KOPT-K1 (cell line): ENCODE measurements around the gene ST7.

Source experiments
- H3K27ac ChIP-seq: fragments of 200-600 bp; sonication (generic); 2 replicates; pipeline ENCODE4 v1.5.1; 2016; ENCODE audit warnings: antibody characterized with exemption, mild to moderate bottlenecking, low read depth, low read length; ENCODE audit not compliant: poor library complexity, severe bottlenecking
- H3K36me3 ChIP-seq: fragments of 200-600 bp; sonication (generic); 2 replicates; pipeline ENCODE4 v1.5.1; 2017; ENCODE audit warnings: antibody characterized with exemption, mild to moderate bottlenecking, low read length, moderate library complexity; ENCODE audit not compliant: insufficient read depth
- H3K9me3 ChIP-seq: fragments of 200-600 bp; sonication (generic); 2 replicates; pipeline ENCODE4 v1.5.1; 2017; ENCODE audit warnings: antibody characterized with exemption, low read length, mild to moderate bottlenecking; ENCODE audit not compliant: insufficient read depth, poor library complexity, severe bottlenecking

The ST7 gene

DNA sequence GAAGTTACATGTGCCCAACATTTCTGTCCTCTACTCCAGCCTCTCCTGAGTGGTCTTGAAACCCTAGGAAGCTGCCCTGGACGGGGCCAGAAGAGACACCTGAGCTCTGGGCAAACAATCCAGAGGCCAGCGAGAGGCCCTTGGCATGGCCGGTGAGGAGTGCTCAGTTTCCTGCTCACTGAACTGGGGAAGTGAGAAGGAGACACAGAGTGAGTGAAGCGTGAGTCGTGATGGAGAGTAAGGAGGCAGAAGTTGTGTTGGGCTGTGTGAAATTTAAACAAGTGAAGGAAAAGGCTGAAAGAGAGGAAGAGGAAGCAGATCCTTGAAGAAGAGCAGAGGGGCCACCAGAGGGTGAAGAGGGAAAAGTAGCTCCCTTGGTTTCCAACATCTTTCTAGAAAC lies 296.4 kb downstream of the ST7 start:
- Histone ChIP-seq H3K9me3 (peaks cover 12% of the 10 kb centered on the region), H3K27ac (no peak overlapping the region), H3K36me3 (no peaks in the 10 kb centered on the region)

DNA sequence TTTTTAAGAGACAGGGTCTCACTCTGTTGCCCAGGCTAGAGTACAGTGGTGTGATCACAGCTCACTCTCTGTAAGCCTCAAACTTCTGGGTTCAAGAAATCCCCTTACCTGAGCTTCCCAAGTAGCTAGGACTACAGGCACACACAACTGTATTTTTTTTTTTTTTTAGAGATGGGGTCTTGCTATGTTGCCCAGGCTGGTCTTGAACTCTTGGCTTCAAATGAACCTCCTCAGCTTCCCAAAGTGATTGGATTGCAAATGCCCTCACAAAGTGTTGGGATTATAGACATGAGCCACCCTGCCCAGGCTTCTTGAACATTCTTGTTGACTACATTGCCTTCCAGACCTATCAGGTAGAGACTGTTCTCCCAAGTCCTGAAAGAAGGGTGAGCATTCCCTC lies 296.9 kb downstream of the ST7 start:
- Histone ChIP-seq H3K9me3 (peaks cover 9% of the 10 kb centered on the region), H3K36me3 (no peaks in the 10 kb centered on the region), H3K27ac (no peak overlapping the region)

DNA sequence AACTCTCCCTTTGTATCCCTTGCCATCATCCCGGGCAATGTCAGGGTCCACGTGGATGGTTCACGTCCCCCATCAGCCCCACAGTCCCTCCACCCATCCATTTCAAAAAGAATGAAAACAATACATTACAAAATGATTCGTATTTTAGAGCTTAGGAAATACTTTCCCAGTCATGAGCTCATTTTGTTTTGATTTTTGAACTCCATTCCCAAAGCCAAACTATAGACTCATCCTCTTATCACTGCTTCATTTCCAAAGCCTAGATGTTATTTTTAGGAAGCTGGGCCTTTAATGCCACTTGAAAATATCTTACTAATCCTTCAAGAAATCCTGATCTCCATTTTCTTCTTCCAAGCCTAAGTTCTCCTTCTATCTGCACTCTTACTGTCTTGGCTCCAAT lies 297.5 kb downstream of the ST7 start:
- no peak overlapping the region for H3K27ac ChIP-seq

DNA sequence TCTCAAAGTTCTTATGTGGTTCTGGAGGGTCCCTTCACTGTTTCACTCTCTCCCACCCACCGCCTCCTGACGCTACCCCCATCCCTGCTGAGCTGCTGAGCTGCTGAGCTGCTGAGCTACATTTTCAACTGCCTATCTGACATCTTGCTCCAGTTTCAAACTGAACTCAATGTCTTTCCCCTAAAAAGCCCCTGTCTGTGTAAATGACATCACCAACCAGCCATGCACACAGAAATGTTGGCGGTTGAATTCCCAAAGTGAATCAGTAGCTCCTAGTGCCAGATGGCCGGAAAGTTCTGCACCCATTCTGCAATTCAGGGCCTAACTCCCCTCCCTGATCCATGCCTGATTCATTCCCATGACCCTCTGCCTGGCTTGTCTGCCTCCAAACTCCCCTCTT lies 298.4 kb downstream of the ST7 start:
- Histone ChIP-seq H3K27ac (no peak overlapping the region), H3K9me3 (no peaks in the 10 kb centered on the region), H3K36me3 (no peaks in the 10 kb centered on the region)

More for the DNA sequence above, 297.5 kb downstream of the ST7 start:
- no peaks in the 10 kb centered on the region for H3K36me3 ChIP-seq
- H3K9me3 ChIP-seq: peaks cover 4% of the 10 kb centered on the region

DNA sequence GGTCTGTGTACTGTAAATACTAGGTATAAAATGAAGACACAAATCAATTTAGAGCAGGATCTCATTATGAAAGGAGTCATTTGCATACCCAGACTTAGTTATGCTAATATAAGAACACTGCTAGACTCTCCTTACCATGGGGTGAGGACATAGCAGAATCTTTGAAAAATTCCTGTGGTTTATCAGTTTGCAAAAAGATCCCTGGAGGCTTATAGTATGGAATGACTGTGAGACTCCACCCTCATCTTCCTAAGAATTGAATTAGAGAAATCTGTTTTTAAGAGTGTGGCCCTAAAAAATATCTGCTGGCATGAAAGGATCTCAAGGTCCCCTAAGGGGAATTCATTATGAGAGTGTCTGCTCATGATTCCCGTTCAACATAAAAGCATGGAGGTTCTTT lies 306.3 kb downstream of the ST7 start:
- H3K9me3 ChIP-seq: no peaks in the 10 kb centered on the region
- no peaks in the 10 kb centered on the region for H3K36me3 ChIP-seq
- H3K27ac ChIP-seq: no peak overlapping the region

DNA sequence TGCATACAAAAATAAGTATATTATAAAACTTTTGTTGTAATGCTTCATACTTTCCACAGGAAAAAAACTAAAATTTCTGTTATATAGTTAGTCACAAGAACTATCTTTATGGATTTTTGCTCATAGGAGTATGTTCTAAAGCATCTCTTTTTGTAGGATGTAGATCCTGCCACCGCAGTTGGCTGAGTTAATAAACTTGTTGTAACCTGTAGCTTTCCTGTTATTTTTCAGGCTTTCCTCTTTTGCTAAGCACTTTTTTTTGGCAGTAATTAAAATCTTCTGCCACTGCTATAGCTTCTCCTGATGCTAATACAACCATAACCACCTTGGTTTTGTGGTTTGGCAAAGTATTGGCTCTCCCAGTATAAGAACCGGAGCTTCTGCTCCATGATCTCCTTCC lies 309.2 kb downstream of the ST7 start:
- H3K27ac ChIP-seq: no peak overlapping the region
- no peaks in the 10 kb centered on the region for H3K36me3 ChIP-seq
- H3K9me3 ChIP-seq: peaks cover 4% of the 10 kb centered on the region

DNA sequence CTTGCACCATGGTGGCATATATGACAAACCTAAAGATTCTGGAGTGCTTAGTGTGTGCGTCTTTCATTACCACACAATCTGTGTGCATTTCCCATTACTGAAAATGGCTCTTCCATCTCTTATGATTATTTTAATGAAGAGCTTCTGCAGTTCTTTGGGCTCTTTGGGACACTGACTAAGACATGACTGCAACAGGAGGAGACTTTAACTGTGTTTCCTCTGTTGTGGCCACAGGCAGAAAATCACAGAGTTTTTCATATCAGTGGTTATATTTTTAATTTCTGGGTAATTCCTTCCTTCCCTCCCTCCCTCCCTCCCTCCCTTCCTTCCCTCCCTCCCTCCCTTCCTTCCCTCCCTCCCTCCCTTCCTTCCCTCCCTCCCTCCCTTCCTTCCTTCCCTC lies 311.4 kb downstream of the ST7 start:
- H3K36me3 ChIP-seq: no peaks in the 10 kb centered on the region
- no peak overlapping the region for H3K27ac ChIP-seq
- H3K9me3 ChIP-seq: peaks cover 4% of the 10 kb centered on the region

DNA sequence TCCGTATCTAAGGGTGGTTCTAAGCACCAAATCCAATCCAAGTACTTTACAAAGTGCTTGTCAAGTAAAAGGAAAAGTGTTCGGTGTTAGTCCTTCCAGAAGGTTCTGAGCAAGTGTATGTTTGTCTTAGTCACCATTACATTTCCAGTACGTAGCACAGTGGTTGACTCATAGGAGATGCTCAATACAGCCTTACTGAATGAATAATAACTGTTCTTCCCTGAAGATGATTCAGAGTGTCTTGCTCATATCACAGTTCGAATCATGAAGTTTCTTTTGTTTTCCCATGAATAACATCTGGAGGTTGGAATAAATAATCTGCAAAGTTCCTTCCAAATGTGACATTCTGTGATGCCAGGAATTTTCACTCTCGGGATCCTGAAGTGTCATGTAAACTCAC lies 316.1 kb downstream of the ST7 start:
- H3K27ac ChIP-seq: no peak overlapping the region
- no peaks in the 10 kb centered on the region for H3K36me3 ChIP-seq

DNA sequence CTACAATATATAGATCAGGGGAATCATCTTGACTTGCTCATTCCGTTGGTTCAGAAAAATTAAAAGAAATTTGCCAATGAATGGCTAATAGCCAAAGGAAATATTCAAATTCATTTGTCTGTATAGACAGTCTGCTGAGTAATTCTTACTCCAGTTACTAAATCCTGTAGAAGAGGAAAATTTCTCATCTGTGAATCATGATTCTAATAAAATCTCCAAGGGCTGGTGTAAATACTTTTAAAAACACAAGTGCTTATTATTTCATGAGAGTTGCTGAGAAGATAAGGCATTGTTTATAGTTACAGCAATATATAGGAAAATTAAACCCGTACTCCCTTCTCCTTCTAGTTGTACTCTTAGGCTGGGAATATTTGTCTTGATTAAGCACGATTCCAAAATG lies 316.6 kb downstream of the ST7 start:
- Histone ChIP-seq H3K9me3 (peaks cover 4% of the 10 kb centered on the region), H3K36me3 (no peaks in the 10 kb centered on the region), H3K27ac (no peak overlapping the region)

More for the DNA sequence above, 316.1 kb downstream of the ST7 start:
- peaks cover 4% of the 10 kb centered on the region for H3K9me3 ChIP-seq

DNA sequence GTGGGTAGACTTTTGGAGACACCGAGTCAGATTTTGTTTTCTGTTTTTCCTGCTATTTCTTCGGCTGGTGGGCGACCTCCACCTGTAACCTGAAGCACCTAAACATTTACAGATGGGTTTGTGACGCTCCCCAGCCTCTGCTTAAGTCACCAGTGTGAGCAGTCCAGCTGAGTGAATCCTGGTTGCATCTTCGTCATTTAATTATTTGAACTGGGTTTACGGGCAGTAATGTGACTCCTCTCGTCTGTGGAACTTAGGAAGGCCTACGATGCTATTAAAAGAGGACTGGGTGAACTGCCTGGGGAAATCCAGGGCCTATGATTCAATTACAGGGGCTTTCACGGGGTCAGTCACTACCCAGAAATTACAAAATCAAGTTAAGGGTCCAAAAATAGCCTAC lies 317.1 kb downstream of the ST7 start:
- Histone ChIP-seq H3K36me3 (no peaks in the 10 kb centered on the region), H3K9me3 (peaks cover 4% of the 10 kb centered on the region), H3K27ac (no peak overlapping the region)

DNA sequence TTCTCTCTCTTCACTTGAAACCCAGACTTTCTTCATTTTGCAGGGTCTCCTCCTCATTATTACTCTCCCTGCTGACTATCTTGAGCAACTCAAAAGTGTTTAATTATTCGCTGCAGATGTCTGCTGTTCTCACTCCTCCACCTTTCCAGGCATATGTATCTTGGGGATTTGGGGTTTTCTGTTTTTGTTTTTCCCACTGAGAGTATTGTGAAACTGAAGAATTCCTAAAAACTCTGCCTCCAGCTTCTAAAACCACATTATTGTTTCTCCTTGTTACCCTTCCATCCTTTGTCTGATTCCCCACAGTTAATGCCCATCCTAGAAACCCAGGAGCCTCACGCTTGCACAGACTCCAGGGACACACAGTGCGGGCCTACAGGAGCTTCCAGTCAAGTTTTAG lies 318.3 kb downstream of the ST7 start:
- Histone ChIP-seq H3K36me3 (no peaks in the 10 kb centered on the region), H3K27ac (no peak overlapping the region), H3K9me3 (peaks cover under 1% of the 10 kb centered on the region)

DNA sequence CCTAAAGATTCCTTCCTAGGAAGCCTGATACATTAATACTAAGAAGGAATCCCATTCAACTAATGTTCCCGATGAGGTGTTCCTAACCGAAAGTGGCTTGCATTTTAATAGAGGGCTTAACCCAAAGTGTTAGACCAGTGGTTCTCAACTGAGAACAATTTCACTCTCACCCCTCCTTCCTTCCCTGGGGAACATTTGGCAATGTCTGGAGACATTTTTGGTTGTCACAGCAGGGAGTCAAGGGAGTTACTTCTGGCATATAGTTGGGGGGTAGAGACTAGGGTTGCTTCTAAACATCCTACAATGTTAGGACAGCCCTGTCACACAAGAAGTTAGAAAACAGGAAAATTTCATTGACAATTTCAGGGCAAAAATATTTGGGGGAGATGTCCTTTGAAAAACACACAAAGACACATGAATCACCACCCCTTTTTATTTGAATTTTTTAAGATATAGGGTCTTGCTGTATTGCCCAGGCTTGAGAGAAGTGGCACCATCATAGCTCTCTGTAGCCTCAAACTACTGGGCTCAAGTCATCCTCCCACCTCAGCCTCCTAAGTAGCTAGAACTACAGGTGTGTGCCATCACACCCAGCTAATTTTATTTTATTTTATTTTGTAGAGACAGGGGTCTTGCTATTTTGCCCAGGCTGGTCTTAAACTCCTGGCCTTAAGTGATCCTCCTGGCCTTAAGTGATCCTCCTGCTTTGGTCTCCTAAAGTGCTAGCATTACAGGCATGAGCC lies 318.9 kb downstream of the ST7 start:
- H3K27ac ChIP-seq: no peak overlapping the region
- H3K36me3 ChIP-seq: no peaks in the 10 kb centered on the region
- H3K9me3 ChIP-seq: no peaks in the 10 kb centered on the region

DNA sequence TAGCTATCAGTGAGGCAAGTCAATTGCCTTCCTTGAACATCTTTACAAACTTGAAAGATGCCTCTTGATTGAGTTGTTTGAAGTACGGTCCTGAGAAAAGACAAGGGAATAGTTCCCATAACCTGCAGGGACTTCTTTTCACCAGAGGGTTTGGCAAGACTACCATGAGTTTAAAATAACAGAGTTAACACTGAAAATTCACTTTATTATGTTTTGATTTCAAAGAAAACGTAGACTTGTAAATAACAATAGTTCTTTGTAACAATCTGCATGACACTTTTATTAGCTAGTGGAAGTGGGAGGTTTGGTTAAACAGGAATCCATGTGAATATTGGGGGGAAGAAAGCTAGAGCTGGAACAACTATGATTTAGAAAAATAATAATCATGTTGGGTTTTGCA lies 320.0 kb downstream of the ST7 start:
- Histone ChIP-seq H3K36me3 (no peaks in the 10 kb centered on the region), H3K9me3 (no peaks in the 10 kb centered on the region), H3K27ac (no peak overlapping the region)

DNA sequence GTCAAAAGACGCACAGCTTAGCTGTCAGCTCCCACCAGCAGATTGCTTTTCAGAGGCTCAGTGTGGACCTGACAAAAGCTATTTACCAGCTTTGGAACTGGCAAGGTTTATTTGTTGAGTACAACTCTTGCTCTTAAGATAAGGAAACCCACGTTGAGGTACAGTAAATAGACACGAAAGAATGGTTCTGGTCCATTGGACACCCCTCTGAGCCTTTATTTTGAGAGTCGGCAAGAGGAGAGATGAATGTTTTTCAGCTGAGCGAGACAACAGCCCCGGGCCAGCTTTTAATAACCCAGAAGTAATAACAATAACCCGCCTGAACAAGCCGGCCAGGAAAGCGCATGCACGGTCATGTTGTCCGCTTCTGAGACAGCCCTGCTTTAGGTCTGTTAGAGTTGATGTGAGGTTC lies 320.5 kb downstream of the ST7 start:
- no peaks in the 10 kb centered on the region for H3K36me3 ChIP-seq
- H3K27ac ChIP-seq: no peak overlapping the region
- no peaks in the 10 kb centered on the region for H3K9me3 ChIP-seq

DNA sequence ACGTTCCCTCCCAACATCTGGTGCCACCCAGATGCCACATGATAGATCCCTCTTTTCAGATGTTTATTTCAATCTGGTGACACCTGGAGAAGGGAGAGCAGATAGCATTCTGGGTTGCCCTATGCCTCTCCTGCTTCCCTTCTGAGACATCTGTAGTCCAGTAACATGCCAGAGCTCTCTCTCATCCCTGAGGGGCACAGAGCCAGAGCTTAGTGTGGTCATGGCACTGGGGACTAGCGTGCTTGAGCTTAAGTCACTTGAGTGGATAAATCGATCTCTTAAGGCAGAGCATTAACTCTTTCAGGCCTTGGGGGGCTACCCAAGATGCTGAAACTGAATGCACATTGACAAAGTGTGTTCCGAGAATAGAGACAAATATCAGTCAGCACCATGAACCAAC lies 321.6 kb downstream of the ST7 start:
- Histone ChIP-seq H3K27ac (no peak overlapping the region), H3K36me3 (no peaks in the 10 kb centered on the region), H3K9me3 (no peaks in the 10 kb centered on the region)

DNA sequence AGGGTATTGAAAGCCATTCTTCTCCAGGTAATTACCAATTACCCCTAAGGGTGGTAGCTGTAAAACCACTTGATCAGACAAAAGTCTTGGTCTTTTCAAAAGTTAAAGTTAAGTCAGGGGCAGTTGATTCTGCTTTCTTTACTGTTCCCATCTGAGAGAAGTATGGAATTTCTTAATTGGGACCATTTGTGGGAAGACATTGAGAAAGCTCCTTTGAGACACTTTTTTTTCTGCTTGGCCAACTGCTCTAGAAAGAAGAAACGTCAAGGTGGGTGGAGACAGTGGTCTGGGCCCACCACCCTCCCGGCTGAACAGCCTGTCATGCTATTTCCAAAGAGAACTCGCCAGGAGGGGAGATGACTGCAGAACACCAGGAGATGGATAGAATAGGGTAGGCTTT lies 324.3 kb downstream of the ST7 start:
- Histone ChIP-seq H3K36me3 (no peaks in the 10 kb centered on the region), H3K27ac (no peak overlapping the region), H3K9me3 (no peaks in the 10 kb centered on the region)
